GM21529 (cell line): ENCODE results near the gene MYOF.

Source experiments
- ATAC-seq: cut with Tn5 transposase; IDR thresholded peaks from one replicate; pipeline ENCODE4 v1.9.1; 2021; ENCODE audit not compliant: unreplicated experiment

Gene MYOF

DNA sequence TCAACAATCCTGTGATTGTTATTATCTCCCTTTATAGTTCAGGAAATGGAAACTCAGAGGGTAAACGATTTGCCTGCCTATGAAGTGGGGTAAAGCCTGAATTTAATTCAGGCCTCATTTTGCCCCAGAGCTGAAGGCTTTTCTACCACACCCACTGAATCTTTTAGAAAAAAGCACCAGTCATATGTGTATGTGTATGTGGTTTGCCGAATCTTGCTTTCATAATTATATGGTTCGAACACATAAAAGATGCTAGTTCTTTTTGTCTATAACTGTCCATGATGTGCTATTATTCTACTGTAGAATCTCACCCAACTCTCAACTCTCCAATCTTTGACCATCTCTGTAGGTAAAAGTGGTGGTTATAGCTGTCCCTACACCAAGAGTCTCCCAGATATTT lies 83.6 kb downstream of the MYOF start:
- no peak for ATAC-seq

- ATAC-seq, result no peak
Observed at GRCh38 chr10:93397020-93397419, 85.1 kb downstream of the MYOF start.

DNA sequence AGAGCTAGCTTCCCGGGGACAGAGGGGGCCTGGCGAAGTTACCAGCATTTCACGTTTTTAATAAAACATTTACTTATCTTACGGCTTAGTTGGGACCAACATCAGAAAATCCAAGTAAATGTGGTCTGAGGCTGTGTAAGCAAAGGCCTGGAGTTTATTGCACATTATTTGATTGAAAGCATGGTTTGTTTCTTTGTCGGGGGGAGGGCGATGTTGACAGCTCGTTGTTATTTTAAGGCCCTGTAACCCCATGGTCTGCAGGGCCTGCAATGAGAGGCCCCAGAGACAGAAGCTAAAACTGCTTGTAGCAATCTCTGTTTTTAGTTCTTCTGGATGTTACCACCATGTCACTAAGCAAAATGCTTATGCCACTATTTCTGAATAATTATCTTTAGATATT lies 88.9 kb downstream of the MYOF start:
- no peak for ATAC-seq

DNA sequence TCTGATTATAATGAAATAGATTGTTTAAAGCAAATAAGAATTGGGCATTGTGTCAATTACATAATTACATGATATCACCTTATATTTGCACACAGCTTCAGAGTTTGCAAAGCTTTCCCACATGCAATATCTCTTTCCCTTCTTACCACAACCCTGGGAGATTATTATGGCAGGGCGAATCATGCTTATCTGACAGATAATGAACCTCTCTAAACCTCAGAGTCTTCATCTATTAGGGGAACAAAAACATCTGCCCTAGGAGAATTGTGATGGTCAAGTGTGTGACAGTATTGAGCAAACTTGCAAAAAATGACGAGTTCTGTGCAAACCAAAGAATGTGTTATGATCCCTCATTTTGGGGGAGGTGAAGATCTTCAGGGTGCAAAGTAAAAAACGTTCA lies 90.0 kb downstream of the MYOF start:
- ATAC-seq, result no peak

GRCh38 chr10:93390306-93391090 lies 91.6 kb downstream of the MYOF start:
- no peak for ATAC-seq

GRCh38 chr10:93386631-93387369 lies 95.3 kb downstream of the MYOF start:
- ATAC-seq, result no peak

DNA sequence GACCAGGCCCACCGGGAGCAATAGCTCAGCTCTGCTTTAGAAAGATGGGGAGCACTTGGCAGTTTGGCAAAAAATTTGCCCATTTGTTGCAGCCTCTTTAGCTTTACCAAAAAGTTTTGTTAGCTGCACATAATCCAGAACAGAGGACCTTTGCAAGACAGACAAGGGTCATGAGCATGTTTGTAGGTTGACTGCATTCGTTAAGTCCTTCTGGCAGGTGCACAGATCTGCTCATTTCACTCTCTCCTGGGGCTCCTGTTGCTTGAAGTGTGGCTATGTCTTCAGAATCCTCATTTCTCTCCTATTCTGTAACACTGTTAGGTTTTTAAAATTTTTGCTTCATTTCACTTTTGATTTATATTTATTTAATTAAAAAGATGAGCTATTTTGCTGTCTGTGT lies 96.8 kb downstream of the MYOF start:
- ATAC-seq, result no peak

GRCh38 chr10:93384006-93384405 lies 98.1 kb downstream of the MYOF start:
- no peak for ATAC-seq

DNA sequence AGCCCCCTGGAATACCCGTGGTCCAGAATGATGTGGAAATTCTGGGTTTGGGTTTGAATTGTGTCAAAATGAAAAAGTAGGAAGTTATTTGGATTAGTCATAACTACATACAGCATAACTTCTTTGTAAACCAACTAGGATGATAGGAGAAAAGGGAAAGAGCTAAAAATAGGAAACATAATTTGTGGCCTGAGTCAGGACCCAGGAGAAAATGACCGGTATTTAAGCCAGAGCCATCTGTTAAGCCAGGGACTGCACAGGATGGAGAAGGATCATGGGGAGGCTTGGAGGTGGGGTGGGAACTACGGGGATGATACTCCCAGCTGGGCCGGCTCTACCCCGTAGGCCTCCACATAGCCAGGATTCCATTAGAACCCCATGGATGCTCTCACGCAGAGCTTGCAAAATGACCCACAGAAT lies 98.6 kb downstream of the MYOF start:
- ATAC-seq, result no peak

- ATAC-seq, result no peak
Observed at GRCh38 chr10:93379731-93380575, 102.2 kb downstream of the MYOF start.

DNA sequence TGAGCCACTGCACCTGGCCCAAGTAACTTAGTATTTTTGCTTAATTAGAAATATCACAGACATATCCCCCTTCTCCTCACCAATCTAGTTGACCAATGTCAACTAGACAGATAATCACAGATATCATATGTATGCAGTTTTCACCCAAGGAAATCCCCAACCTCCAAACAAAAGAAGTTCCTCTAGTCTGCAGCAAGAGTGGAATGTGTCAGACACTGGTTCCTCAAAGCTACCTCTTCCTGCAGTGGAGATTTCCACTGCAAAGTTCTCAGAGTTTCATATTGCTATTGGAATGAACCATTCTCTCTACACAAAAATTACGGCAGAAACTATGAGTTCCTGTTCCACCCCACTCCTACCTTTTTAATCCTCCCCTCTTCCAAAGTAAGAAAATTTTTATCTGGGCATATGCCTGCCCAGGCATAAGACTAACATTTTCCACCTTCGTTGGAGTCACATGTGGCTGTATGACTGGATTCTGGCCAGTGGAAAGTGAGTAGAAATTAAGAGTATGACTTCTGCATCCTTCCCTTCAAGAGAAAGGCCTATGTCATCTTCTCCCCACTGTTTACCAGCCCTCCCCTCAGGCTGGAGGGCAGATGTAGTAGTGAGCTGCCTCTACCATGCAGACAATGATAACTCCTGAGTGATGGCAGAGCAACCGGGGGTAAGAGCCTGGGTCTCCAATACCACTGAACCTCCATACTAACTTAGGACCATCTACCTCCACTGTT lies 103.0 kb downstream of the MYOF start:
- ATAC-seq, result no peak

- no peak for ATAC-seq
Observed at GRCh38 chr10:93378039-93378438, 104.1 kb downstream of the MYOF start.

DNA sequence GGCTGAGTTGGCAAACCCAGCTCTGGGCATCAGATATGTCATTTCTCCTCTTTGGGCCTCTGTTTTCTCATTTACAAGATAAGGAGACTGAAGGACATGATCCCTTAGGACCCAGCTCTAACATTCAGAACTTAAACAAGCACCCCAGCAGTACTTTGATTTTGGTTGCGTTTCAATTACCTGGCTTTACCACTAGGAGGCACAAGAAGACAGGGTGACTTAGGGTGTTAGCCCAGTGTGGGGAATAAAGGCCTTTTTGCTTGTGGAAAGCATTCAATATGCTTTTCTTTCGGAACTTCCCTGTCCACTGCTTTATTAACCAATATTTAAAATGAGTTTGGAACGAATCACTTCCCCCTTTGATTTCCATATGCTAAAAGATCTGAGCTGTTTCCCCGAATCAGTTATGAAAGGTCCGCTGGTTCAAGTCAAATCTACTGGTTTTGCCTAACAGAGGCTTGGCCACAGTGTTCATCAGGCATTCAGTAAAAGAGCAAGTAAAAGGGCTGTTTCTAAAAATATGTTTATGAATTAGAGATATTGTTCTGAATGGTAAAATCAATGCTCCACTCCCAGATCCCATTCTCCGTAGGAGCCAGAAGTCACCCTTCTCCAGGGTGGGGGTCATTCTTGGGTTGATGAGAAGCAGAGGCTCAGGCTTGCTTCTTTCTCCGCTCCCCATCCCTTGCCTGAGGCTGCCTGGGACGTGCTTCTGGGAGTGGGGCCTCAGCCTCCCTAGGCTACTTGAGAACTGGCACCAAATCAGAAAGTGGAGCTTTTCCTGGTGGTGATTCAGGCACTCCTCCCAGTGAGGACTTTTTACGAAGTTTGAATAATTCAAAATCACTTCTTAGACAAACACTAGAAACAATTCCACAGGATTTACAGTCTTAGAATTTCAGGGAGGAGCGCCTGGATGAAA lies 105.5 kb downstream of the MYOF start:
- no peak for ATAC-seq

DNA sequence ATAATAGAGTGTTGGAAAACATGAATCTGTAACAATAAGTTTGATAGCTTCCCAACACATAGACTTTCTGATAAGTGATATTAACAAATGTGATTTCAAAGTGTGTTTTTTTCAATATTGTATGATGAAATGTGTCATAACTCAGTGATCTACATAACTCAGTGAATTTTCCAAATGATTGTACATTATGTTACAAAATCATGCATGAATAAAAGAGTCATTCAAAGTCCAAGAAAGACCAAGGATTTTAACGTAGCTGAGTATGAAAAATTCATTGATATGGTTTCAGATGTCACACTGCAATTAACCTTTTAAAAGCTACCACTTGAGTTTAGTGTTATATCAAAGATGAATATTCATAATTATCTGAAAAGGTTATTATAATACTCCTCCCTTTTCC lies 111.2 kb downstream of the MYOF start:
- ATAC-seq, result no peak

- no peak for ATAC-seq
Observed at GRCh38 chr10:93369588-93370164, 112.5 kb downstream of the MYOF start.

GRCh38 chr10:93368210-93368609 lies 113.9 kb downstream of the MYOF start:
- no peak for ATAC-seq

DNA sequence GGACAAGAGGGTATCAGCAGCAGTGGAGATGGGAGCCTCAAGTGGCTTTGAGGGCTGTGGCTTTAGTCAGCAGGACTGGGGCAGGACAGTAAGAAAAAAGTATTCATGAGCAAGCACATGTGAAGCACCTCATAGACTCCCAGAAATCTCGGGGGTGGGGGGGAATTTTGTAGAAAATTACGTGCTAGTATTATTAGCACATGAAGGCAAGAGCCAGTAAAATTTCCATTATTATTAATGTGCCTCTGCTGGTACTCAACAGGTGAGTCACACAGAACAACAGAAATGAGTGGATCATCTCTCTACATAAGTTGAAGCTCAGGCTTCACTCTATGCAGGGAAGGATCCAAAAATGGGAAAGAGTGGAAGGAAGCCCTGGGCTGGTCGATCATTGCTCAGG lies 114.5 kb downstream of the MYOF start:
- ATAC-seq, result no peak

DNA sequence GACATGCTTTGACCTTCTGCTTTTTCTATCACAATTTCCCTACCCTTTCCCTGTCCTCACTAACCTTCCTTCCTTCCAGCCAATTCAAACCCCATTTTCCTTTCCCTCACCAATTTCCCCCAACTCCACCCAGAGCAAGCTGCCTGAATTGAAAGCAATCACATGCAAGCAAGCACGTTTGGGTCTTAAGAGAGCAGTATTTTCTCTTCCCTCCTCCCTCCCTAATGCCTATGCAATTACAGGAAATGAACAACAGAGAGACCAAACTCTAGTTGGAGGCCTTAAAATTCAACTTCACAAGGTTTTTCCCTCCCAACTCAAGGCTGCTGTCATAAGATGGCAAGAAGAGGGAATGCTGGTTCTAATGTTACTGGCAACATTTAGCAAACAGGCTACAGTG lies 117.2 kb downstream of the MYOF start:
- no peak for ATAC-seq

DNA sequence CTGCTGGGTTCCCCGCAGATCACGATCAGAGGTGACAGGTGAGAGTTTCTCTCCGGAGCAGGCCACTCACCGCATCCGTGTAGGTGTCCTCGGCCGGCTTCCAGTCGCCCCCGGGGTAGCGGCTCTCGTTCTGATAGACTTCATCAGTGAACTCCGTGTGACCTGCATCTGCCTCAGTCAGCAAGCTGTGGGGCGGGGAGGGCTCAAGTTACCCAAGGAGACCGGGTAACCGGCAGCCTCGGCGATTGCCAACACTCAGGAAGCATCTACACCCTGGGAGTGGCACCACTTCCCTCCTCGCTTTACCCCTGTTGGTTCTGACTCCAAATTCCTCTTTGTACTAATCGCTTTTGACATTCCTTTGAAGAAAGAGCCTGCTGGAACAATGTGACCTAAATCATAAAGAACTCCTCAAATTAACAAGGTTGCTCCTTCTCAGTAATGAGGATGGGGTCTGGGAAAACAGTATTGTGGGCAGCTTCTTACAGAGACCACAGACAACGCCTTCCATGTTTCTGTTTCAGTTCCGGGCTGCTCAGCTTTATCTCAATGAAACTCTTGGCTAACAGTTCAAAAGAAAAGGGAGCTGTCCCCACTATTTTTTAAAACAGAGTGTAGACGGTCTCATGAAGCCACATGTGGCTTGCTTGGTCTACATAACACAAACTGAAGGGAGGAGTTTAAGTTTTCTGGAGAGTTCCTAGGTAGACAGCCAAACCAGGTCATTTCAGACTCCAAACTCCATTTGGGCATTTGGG lies 118.1 kb downstream of the MYOF start:
- ATAC-seq, result no peak
